ENCODE results near the gene BRCC3. TPM values are rescaled to one million over a fixed set of nuclear protein-coding genes. Genes with fewer than 3 reads are reported as not detected.

Gene BRCC3
- total and polyA plus RNA-seq, 12 donors, result 7.8 to 43.0 (median 18.0) TPM

DNA sequence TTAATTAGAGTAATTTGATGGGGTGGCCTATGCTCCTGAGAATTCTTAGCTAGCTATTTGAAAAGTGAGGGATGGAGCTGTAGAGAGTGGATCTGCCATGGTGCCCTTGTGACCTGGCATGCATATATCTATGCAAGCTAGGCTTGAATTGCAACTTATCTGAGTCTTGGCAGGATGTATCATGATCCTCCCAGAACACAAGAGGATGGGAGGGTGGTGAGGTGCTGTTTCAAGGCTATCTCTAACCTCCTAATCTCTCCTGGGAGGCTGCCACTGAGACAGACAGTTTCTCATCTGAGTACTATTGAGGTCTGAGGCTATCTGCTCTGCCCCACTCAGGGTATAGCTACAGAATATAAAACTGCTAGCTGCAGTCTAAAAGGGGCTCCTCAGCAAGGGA is 56.6 kb downstream of the BRCC3 start:
- Histone ChIP-seq H3K4me1 (replicated peaks in 1 of 2) (no peaks in the 10 kb centered on the region), H3K9me3 (replicated peaks in 1 of 3) (no peaks in the 10 kb centered on the region), H3K4me3 (no peak overlapping the region), H3K27me3 (no peaks in the 10 kb centered on the region), H3K36me3 (replicated peaks in 1 of 2) (no peaks in the 10 kb centered on the region), H3K27ac (no peak overlapping the region)
- intact Hi-C loops (cut with DNase I), result no loop called here
- TF ChIP-seq, protein P1, sequence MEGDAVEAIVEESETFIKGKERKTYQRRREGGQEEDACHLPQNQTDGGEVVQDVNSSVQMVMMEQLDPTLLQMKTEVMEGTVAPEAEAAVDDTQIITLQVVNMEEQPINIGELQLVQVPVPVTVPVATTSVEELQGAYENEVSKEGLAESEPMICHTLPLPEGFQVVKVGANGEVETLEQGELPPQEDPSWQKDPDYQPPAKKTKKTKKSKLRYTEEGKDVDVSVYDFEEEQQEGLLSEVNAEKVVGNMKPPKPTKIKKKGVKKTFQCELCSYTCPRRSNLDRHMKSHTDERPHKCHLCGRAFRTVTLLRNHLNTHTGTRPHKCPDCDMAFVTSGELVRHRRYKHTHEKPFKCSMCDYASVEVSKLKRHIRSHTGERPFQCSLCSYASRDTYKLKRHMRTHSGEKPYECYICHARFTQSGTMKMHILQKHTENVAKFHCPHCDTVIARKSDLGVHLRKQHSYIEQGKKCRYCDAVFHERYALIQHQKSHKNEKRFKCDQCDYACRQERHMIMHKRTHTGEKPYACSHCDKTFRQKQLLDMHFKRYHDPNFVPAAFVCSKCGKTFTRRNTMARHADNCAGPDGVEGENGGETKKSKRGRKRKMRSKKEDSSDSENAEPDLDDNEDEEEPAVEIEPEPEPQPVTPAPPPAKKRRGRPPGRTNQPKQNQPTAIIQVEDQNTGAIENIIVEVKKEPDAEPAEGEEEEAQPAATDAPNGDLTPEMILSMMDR (IDR thresholded peaks at IDR 0.05), result no peak
- no peak for TF ChIP-seq POLR2A (IDR thresholded peaks at IDR 0.05)
- no peak for DNase-seq

DNA sequence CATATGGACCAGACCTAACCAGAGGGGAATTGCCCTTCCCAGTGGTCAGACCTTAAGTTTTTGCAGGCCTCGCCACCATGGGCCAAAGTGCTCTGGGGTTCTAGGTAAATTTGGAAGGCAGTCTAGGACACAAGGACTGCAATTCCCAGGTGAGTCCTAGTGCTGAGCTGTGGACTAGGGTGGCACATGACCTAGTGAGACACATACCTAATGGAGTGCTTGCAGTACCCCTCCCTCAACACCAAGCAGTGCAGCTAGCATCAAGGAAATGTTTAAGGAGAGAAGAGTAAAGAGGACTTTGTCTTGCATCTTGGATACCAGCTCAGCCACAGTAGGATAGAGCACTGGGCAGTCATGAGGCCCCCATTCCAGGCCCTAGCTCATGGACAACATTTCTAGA is 60.8 kb downstream of the BRCC3 start:
- Histone ChIP-seq H3K27me3 (no peaks in the 10 kb centered on the region), H3K9me3 (replicated peaks in 1 of 3) (no peaks in the 10 kb centered on the region), H3K4me1 (replicated peaks in 1 of 2) (no peaks in the 10 kb centered on the region), H3K27ac (no peak overlapping the region), H3K4me3 (no peak overlapping the region), H3K36me3 (replicated peaks in 1 of 2) (no peaks in the 10 kb centered on the region)
- intact Hi-C loops (cut with DNase I), result no loop called here
- no peak for DNase-seq
- TF ChIP-seq POLR2A (IDR thresholded peaks at IDR 0.05), result no peak
- TF ChIP-seq, protein P1 (IDR thresholded peaks at IDR 0.05), result no peak
- WGBS, 4 donors, result 82 to 100% (median 97%) methylated on average over 1 of the region's 1 CpG; no CpG with 5 or more reads in 1 of the 4 donors

DNA sequence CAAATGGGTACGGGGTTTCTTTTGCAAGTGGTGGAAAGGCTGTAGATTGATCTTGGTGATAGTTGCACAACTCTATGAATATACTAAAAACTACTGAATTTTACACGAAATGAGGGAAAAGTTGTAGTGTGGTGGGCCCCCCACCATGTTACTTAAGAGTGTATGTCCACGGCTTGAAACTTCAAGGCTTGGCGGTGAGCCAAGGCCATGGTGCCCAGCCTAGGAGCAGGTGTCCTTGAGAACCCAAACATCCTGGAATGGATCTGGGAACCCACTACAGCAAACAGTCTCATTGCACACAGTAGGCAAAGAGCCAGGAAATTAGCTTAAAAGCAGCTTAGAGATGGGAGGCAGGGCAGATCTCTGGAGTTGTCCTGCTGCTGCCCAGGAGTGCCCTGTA is 62.9 kb downstream of the BRCC3 start:
- no peak for TF ChIP-seq POLR2A (IDR thresholded peaks at IDR 0.05)
- TF ChIP-seq, protein P1 (IDR thresholded peaks at IDR 0.05), result no peak
- no peak for DNase-seq
- intact Hi-C loops (cut with DNase I), result no loop called here
- 49 to 73% (median 52%) methylated on average over 2 to 4 of the region's 4 CpGs for WGBS, 4 donors
- Histone ChIP-seq H3K4me3 (no peak overlapping the region), H3K27ac (no peak overlapping the region), H3K4me1 (replicated peaks in 1 of 2) (no peaks in the 10 kb centered on the region), H3K27me3 (peaks cover 3% of the 10 kb centered on the region), H3K9me3 (replicated peaks in 1 of 3) (no peaks in the 10 kb centered on the region), H3K36me3 (replicated peaks in 1 of 2) (no peaks in the 10 kb centered on the region)

DNA sequence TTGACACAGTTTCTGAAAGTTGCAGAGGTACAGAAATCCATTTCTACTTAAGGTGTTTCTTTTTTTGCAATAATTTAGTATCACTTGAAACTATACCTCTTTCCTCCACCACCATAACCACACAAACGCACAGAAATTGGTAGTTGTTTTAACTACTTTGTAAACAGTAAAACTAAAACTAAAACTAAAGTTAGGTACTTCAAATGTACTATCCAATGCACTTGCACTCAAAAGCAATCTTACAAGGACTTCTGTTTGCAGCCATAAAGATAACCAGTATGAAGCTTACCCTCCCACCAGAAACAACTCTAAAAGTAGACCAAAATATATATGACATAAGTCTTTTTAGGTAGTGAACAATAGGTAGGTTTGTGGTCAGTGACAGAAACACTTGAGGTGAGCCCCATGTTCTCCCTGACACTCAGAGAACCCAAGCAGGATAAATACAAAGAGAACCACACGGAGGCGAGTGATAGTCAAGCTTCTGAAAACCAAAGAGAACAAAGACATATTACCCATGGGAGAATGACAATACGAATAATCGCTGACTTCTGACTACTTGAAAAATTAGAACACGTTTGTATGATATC is 72.7 kb downstream of the BRCC3 start:
- intact Hi-C loops (cut with DNase I), result no loop called here

More for the DNA sequence above, 72.7 kb downstream of the BRCC3 start:
- Histone ChIP-seq H3K9me3 (replicated peaks in 1 of 3) (no peaks in the 10 kb centered on the region), H3K4me3 (no peak overlapping the region), H3K27me3 (peaks cover 4% of the 10 kb centered on the region), H3K27ac (no peak overlapping the region), H3K36me3 (replicated peaks in 1 of 2) (no peaks in the 10 kb centered on the region), H3K4me1 (replicated peaks in 1 of 2) (no peaks in the 10 kb centered on the region)
- no peak for DNase-seq
- TF ChIP-seq POLR2A (IDR thresholded peaks at IDR 0.05), result no peak
- TF ChIP-seq, protein P1 (IDR thresholded peaks at IDR 0.05), result no peak
- WGBS, 4 donors, result 66 to 87% (median 78%) methylated on average over 6 of the region's 6 CpGs
